Activated T-helper 17 cell treated with anti-CD3 and anti-CD28 coated beads, Interleukin-2, amount 50 U/mL, for 72 hours (primary cell): ENCODE measurements around the gene SLC15A5. TPM values are rescaled to one million over a fixed set of nuclear protein-coding genes. Genes with fewer than 3 reads are reported as not detected.

Experiments
- ATAC-seq: fragments of 150-1000 bp; cut with Tn5 transposase; replicated peaks from 2 replicates; pipeline ENCODE4 v1.10.0; 2021; ENCODE audit warnings: mild to moderate bottlenecking, moderate library complexity
- H3K27ac Mint-ChIP-seq: one replicate; pipeline ENCODE4 v1.8.0; 2022; ENCODE audit warnings: mixed read lengths
- H3K27me3 Mint-ChIP-seq: one replicate; pipeline ENCODE4 v1.8.0; 2022; ENCODE audit warnings: mixed read lengths
- H3K36me3 Mint-ChIP-seq: one replicate; pipeline ENCODE4 v1.8.0; 2022; ENCODE audit warnings: low read depth, mild to moderate bottlenecking, mixed read lengths
- H3K4me1 Mint-ChIP-seq: one replicate; pipeline ENCODE4 v1.8.0; 2022; ENCODE audit warnings: mixed read lengths
- H3K4me3 Mint-ChIP-seq: one replicate; pipeline ENCODE4 v1.8.0; 2022; ENCODE audit warnings: mild to moderate bottlenecking, mixed read lengths
- H3K9me3 Mint-ChIP-seq: one replicate; pipeline ENCODE4 v1.8.0; 2022; ENCODE audit warnings: mixed read lengths
- total RNA-seq, 2 donors: library from RNA; stranded (reverse); gene quantifications; one replicate each; pipeline ENCODE4 v1.2.3, GENCODE V29; 2022

Gene SLC15A5, protein sequence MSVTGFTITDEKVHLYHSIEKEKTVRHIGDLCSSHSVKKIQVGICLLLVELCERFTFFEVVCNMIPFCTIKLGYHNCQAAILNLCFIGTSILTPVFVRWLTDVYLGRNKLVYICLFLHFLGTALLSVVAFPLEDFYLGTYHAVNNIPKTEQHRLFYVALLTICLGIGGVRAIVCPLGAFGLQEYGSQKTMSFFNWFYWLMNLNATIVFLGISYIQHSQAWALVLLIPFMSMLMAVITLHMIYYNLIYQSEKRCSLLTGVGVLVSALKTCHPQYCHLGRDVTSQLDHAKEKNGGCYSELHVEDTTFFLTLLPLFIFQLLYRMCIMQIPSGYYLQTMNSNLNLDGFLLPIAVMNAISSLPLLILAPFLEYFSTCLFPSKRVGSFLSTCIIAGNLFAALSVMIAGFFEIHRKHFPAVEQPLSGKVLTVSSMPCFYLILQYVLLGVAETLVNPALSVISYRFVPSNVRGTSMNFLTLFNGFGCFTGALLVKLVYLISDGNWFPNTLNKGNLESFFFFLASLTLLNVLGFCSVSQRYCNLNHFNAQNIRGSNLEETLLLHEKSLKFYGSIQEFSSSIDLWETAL
- total RNA-seq: not detected

DNA sequence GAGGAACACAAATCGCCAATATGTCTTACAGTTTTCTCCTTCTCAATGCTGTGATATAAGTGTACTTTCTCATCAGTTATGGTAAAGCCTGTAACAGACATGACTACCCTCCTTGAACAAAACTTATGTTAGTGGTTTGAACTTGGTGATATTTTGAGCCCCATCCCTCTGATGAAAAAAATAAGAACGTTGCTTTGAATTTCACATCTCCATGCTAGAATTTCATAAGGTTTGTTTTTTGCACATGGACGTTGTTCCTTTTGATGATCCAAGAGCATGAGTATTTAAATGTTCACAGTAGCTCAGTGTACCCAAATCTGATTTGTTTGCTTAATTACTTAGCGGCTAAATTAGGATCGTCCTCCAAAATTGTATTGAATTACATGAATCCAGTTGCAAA, at the start of gene SLC15A5:
Gene SLC15A5, minus strand, starts transcription at position 101 of the 400 bp plus-strand sequence. Its CDS starts 0 bp downstream, at position 101.
- Mint-ChIP-seq H3K27me3 (no peaks in the 10 kb centered on the region), H3K4me3 (no peak within 1 kb of the TSS), H3K9me3 (peaks cover 9% of the 10 kb centered on the region), H3K4me1 (no peaks in the 10 kb centered on the region), H3K36me3 (no peaks in the 10 kb centered on the region), H3K27ac (no peak within 1 kb of the TSS)
- no peak for ATAC-seq

DNA sequence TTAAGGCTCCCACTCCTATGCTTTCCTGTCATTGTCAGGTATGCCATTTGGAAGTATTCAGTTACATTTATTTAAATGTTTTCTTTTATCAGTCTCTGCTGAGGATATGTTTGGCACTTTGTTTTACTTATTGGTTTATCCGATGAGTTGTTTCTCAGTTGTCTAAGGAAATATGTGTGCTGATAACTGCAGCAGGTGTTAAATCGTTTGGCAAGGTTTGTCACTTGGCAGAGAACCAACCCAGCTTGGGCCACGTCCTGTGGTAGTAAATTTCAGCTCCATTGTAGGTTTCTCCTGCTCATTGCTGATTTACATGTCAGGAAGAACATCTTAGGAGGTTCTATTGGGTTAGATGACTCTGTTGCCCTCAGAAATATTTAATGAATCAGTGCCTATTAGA, 47.9 kb upstream of the SLC15A5 start:
- Mint-ChIP-seq H3K27me3 (no peaks in the 10 kb centered on the region), H3K4me1 (no peaks in the 10 kb centered on the region), H3K4me3 (no peak overlapping the region), H3K27ac (no peak overlapping the region), H3K9me3 (peaks cover 23% of the 10 kb centered on the region), H3K36me3 (no peaks in the 10 kb centered on the region)
- ATAC-seq: no peak

DNA sequence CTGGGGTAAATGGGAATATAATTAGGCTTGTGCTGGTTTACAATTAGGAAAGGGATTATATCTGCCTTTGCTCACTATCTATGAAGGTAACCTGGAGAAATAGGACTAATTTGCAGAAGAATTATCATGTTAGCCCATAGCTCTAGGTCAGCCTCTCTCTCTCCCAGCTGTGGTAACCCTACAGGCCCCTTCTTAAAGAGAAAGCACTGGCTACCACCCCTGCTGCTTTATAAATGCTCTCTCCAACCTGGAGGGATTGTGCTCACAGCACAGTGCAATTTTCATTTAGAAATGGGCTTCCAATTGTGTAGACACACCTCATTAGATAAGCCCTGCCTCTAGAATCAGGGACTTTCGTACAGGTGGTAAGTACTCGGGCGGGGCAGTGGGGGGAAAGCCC, 47.3 kb upstream of the SLC15A5 start:
- Mint-ChIP-seq H3K4me1 (no peaks in the 10 kb centered on the region), H3K27me3 (no peaks in the 10 kb centered on the region), H3K36me3 (no peaks in the 10 kb centered on the region), H3K9me3 (peaks cover 25% of the 10 kb centered on the region), H3K4me3 (no peak overlapping the region), H3K27ac (no peak overlapping the region)
- no peak for ATAC-seq

DNA sequence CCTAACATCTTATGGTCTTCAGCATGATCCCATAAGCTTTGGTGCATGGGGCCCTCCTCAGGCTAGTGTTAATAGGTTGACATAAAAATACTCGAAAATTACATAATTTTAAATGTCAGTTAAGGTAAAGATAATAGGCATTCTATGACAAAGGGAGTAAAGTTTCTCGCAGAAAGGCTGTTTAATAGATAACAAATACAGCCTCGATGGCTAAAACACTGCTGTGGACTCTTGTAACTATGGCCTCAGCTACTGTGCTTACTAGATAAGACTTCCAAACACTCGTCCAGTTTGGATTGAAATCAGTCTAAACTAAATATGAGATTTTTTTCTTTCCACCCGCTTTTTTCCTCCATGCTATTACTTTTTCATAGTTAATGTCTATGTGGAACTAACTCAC, 46.8 kb upstream of the SLC15A5 start:
- no peak for ATAC-seq
- Mint-ChIP-seq H3K27me3 (no peaks in the 10 kb centered on the region), H3K9me3 (peaks cover 27% of the 10 kb centered on the region), H3K4me1 (no peaks in the 10 kb centered on the region), H3K4me3 (no peak overlapping the region), H3K36me3 (no peaks in the 10 kb centered on the region), H3K27ac (no peak overlapping the region)

DNA sequence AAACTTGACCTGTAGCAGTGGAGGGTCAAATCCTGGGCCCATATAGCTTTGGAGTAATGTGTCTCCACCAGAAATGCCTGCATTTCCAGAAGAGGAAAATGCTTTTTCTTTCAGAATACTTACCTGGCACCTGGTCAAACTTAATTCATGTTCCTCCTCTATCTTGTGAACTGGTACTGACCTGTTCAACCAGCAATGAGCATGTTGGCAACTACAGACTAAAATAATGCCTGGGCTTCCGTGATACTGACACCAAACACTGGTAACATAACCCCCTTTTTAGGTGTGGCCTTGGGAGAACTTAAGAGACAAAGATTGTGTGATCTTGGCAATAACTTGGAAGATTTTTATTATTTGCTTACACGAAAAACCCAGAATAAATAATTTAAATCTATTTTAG, 46.2 kb upstream of the SLC15A5 start:
- no peak for ATAC-seq
- no peaks in the 10 kb centered on the region for H3K4me1 Mint-ChIP-seq
- H3K27me3 Mint-ChIP-seq: no peaks in the 10 kb centered on the region
- H3K36me3 Mint-ChIP-seq: no peaks in the 10 kb centered on the region
- no peak overlapping the region for H3K27ac Mint-ChIP-seq
- H3K9me3 Mint-ChIP-seq: peaks cover 25% of the 10 kb centered on the region
- no peak overlapping the region for H3K4me3 Mint-ChIP-seq

DNA sequence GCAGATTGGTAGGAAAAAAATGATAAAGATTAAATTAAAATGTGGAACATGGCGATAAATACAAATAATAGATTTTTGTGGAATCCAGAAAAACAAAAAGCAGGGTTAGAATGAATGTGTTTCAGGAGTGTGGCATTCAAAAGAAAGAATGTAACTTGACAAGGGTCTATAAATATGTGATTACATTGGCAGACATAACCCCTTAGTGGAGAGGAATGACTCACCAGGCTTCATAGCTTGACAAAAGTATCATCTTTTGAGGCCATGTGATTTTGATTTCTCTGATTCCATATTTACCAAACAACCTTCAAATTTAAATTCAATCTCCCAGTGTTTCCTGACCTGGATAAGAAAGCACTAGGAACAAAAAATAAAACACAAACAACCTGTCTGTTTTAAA, 45.5 kb upstream of the SLC15A5 start:
- H3K4me3 Mint-ChIP-seq: no peak overlapping the region
- no peak overlapping the region for H3K27ac Mint-ChIP-seq
- H3K27me3 Mint-ChIP-seq: no peaks in the 10 kb centered on the region
- no peaks in the 10 kb centered on the region for H3K36me3 Mint-ChIP-seq
- no peaks in the 10 kb centered on the region for H3K4me1 Mint-ChIP-seq
- peaks cover 27% of the 10 kb centered on the region for H3K9me3 Mint-ChIP-seq
- no peak for ATAC-seq

DNA sequence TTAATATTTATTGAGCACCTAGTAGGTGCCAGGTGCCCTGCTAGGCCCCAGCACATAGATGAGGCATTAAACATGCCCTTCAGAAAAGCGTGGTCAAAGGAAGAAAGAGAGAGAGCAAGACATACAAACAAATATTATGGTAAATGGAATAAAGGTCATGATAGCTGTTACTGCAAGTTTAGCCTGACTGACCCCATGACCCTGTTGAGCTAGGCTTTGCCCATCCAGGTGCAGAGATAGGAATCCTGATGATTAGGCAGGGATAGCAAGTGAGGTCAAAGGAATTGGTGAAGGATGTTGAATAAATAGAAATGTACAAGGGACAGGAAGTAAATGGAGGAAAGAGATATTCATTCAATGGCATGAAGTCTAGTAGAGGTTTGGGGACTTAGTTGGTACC, 33.4 kb upstream of the SLC15A5 start:
- no peaks in the 10 kb centered on the region for H3K4me1 Mint-ChIP-seq
- ATAC-seq: no peak
- no peaks in the 10 kb centered on the region for H3K27me3 Mint-ChIP-seq
- no peaks in the 10 kb centered on the region for H3K36me3 Mint-ChIP-seq
- H3K27ac Mint-ChIP-seq: no peak overlapping the region
- H3K4me3 Mint-ChIP-seq: no peak overlapping the region
- H3K9me3 Mint-ChIP-seq: peaks cover 19% of the 10 kb centered on the region

DNA sequence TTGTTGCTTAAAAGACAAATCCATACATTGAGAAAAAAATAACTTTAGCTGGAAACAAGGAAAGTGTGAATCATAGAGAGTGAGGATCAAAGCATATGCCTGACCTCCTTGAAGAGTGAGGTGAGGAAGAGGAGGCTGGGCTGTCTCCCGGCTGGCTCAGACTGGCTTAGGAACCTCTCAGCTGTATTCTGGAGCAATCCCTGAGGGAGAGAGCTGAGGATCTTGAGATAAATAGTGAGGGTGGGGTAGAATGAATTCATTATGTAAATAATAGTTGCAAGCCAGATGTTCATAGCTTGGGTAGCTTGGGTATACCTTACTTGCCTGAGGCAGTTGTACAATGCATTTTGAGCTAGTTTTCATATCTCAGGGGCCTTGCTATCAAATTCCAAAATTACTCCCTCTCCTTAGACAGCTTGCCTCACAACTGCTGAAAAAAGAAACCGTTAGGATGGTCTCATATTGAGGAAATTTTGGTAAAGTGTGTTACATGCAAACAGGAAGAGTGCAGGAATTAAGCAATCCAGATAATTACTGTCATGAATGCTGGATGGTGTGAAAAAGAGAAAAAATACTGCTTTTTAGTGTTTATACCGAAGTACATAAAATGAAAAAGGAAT, 30.5 kb upstream of the SLC15A5 start:
- no peak overlapping the region for H3K27ac Mint-ChIP-seq
- peaks cover 13% of the 10 kb centered on the region for H3K9me3 Mint-ChIP-seq
- ATAC-seq: no peak
- H3K36me3 Mint-ChIP-seq: no peaks in the 10 kb centered on the region
- H3K4me1 Mint-ChIP-seq: no peaks in the 10 kb centered on the region
- H3K4me3 Mint-ChIP-seq: no peak overlapping the region
- no peaks in the 10 kb centered on the region for H3K27me3 Mint-ChIP-seq

DNA sequence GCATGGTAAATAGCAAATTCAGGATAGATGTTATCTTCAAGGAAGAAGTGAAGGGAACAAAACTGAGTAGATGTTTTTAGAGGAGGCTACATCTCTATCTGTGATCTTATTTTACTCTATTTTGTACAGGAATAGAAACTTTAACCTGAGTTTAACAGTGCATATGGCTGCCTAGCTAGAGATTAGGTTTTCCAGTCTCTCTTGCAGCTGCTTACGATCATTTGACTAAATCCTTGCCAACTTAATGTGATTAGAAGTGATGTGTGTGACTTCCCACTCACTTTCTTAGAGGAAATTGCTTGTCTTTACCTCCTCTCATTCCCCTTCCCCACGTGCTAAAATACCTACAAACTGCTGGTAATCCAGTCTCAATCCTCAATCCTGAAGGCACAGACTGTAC, 26.5 kb upstream of the SLC15A5 start:
- no peak for ATAC-seq
- Mint-ChIP-seq H3K4me1 (no peaks in the 10 kb centered on the region), H3K27me3 (no peaks in the 10 kb centered on the region), H3K36me3 (no peaks in the 10 kb centered on the region), H3K27ac (no peak overlapping the region), H3K4me3 (no peak overlapping the region), H3K9me3 (no peaks in the 10 kb centered on the region)

DNA sequence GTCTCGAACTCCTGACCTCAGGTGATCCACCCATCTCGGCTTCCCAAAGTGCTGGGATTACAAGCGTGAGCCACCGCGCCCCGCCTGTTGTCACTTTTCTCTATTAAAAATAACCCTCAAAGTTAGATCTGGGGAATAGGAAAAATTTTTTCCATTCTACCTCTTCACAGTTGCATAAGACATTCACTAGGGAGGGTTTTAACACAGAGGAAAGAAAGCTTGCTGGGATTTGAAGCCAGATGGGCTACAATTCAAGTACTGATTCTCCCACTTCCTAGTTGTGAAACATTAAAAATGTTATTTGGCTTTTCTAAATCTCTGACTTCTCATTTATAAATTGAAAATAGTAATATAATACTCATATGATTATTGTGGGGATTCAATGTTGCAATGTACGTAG, 23.3 kb upstream of the SLC15A5 start:
- Mint-ChIP-seq H3K27me3 (no peaks in the 10 kb centered on the region), H3K9me3 (peaks cover 3% of the 10 kb centered on the region), H3K4me3 (no peak overlapping the region), H3K27ac (no peak overlapping the region), H3K4me1 (no peaks in the 10 kb centered on the region), H3K36me3 (no peaks in the 10 kb centered on the region)
- ATAC-seq: no peak

DNA sequence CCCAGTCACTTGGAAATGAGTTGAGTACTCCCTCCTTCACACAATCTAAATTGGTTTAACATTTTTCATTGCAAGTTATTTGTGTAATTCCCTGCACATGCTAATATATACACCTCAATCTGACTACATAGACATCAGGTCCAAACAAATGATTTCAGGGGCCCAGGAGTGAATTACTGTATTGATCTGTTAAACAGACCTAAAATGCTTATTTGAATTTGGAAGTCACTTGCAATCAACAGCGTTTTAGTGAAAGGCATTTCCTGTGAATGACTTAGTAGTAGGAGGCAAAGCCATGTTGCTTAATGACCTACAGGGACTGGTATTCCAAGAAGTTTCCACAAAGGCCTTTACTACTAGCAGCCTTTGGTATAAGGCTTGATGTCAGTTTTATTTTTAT, 22.6 kb upstream of the SLC15A5 start:
- peaks cover 4% of the 10 kb centered on the region for H3K9me3 Mint-ChIP-seq

DNA sequence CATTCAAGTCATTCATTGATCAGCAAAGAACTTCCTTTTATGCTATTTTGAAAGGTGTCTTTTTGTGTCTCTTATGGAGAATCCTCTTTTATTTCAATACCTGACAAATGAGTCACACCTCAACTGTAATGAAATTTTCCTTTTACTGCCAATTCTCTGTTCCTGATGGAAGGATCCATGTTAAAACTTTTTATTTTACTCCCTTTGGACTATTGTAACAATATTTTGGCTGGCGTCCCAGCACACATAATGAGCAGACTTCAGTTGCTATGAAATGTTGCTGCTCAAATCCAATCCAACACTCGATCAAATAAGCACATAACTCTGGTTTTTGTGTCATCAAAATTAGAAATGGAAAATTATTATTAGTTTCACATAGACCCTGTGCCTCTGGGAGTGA, 21.9 kb upstream of the SLC15A5 start:
- H3K4me3 Mint-ChIP-seq: no peak overlapping the region

More for the DNA sequence above, 22.6 kb upstream of the SLC15A5 start:
- Mint-ChIP-seq H3K36me3 (no peaks in the 10 kb centered on the region), H3K27ac (no peak overlapping the region), H3K4me1 (no peaks in the 10 kb centered on the region), H3K4me3 (no peak overlapping the region), H3K27me3 (no peaks in the 10 kb centered on the region)
- ATAC-seq: no peak

DNA sequence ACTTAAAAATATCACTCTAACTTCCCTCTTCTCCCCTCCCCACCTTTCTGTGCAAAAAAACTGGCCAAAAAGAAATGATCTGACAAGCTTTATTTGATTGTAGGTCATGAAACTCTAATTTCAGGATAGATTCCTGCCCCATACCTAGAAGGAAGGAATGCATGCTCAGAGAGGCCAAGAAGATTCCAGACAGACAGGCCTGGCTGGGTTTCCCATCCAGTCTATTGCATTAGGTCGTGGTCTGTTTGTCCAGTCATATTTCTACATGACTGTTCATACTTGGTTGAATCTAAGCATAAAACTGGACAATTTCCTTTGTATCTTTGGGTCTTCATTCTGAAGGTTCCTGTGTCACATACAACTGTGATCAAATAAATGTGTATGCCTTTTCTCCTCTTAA, 20.0 kb upstream of the SLC15A5 start:
- no peak for ATAC-seq

More for the DNA sequence above, 21.9 kb upstream of the SLC15A5 start:
- H3K27ac Mint-ChIP-seq: no peak overlapping the region
- no peaks in the 10 kb centered on the region for H3K27me3 Mint-ChIP-seq
- H3K9me3 Mint-ChIP-seq: peaks cover 4% of the 10 kb centered on the region
- H3K36me3 Mint-ChIP-seq: no peaks in the 10 kb centered on the region
- no peaks in the 10 kb centered on the region for H3K4me1 Mint-ChIP-seq
- ATAC-seq: no peak

DNA sequence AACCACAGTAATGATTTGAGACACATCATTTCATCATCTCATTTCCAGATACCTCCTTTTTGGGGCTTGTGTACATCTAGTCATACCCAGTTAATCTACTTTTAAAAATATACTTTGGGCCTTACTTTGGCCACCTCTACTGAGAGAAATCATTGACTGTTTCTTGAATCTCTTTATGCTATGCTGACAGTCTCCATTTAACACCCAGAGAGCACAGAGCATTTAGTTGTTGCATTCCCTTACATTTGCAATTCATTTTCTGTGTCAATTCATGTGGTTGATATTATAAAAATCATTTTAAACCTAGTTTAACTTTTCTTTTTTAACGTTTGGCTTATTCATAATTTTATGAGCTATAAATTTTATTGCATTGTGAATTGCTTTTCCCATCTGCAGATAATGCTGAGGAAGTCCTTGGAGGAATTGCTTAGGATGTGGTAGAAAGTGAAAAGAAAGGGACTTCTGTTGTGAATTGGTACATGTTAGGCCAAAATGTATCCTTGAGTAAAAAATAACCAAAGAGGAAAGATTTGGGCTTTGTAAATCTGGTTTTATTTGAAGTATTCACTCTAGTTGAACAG, 17.0 kb upstream of the SLC15A5 start:
- Mint-ChIP-seq H3K4me3 (no peak overlapping the region), H3K36me3 (no peaks in the 10 kb centered on the region), H3K4me1 (no peaks in the 10 kb centered on the region), H3K27me3 (no peaks in the 10 kb centered on the region), H3K9me3 (peaks cover 7% of the 10 kb centered on the region), H3K27ac (no peak overlapping the region)
- no peak for ATAC-seq

More for the DNA sequence above, 20.0 kb upstream of the SLC15A5 start:
- Mint-ChIP-seq H3K36me3 (no peaks in the 10 kb centered on the region), H3K4me1 (no peaks in the 10 kb centered on the region), H3K27me3 (no peaks in the 10 kb centered on the region), H3K4me3 (no peak overlapping the region), H3K9me3 (peaks cover 7% of the 10 kb centered on the region), H3K27ac (no peak overlapping the region)

DNA sequence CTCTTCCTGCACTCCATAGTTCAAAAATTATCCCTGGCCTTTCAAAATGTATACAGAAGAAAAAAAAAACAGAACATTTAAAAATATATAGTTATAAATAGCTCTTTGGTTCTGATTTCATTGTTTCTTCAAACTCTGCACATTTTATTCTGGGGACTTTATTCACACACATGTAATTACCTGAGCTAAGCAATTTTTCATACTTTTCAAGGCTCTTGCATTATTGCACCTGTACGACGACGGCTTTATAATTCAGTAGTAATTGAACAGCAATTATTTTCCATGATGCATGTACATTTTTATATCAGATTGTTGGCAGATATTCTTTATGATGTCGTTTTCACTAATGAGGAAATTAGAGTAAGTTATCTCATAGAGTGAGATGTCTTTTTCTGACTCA, 13.5 kb upstream of the SLC15A5 start:
- H3K27me3 Mint-ChIP-seq: no peaks in the 10 kb centered on the region
- no peak overlapping the region for H3K4me3 Mint-ChIP-seq
- H3K36me3 Mint-ChIP-seq: no peaks in the 10 kb centered on the region
- peaks cover 15% of the 10 kb centered on the region for H3K9me3 Mint-ChIP-seq
- no peak overlapping the region for H3K27ac Mint-ChIP-seq
- H3K4me1 Mint-ChIP-seq: no peaks in the 10 kb centered on the region
- no peak for ATAC-seq
